GM12873 (cell line): Measurements from ENCODE around the gene ATG3.

Experiments
- TF ChIP-seq, protein P1 (sequence below): IDR thresholded peaks from 2 replicates; pipeline ENCODE4 v1.5.1; 2012; ENCODE audit warnings: low read depth, mild to moderate bottlenecking, moderate library complexity, low read length, control low read depth; ENCODE audit not compliant: insufficient read depth; ENCODE audit errors: missing control alignments

The ATG3 gene

DNA sequence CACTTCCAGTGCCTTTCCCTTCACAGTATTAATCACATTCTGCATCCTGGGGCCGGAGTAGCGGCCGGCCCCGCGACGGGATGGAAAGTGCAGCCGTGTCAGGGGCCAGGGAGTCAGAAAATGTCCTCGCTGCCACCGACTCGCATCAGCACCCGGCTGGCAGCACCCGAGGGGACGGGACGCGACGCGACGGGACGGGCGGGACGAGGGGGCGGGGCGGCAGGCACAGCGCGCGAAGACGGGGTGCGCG lies 353 bp downstream of the ATG3 start:
- TF ChIP-seq, protein P1, sequence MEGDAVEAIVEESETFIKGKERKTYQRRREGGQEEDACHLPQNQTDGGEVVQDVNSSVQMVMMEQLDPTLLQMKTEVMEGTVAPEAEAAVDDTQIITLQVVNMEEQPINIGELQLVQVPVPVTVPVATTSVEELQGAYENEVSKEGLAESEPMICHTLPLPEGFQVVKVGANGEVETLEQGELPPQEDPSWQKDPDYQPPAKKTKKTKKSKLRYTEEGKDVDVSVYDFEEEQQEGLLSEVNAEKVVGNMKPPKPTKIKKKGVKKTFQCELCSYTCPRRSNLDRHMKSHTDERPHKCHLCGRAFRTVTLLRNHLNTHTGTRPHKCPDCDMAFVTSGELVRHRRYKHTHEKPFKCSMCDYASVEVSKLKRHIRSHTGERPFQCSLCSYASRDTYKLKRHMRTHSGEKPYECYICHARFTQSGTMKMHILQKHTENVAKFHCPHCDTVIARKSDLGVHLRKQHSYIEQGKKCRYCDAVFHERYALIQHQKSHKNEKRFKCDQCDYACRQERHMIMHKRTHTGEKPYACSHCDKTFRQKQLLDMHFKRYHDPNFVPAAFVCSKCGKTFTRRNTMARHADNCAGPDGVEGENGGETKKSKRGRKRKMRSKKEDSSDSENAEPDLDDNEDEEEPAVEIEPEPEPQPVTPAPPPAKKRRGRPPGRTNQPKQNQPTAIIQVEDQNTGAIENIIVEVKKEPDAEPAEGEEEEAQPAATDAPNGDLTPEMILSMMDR = no peak

GRCh38 chr3:112560721-112561483 lies 860 bp downstream of the ATG3 start:
- TF ChIP-seq, protein P1 = no peak

- TF ChIP-seq, protein P1 = no peak
Measured at GRCh38 chr3:112560307-112560706, 1.5 kb downstream of the ATG3 start.

- TF ChIP-seq, protein P1 = no peak
Measured at GRCh38 chr3:112557976-112558375, 3.8 kb downstream of the ATG3 start.

- TF ChIP-seq, protein P1 = no peak
Measured at GRCh38 chr3:112555535-112556170, 6.1 kb downstream of the ATG3 start.

DNA sequence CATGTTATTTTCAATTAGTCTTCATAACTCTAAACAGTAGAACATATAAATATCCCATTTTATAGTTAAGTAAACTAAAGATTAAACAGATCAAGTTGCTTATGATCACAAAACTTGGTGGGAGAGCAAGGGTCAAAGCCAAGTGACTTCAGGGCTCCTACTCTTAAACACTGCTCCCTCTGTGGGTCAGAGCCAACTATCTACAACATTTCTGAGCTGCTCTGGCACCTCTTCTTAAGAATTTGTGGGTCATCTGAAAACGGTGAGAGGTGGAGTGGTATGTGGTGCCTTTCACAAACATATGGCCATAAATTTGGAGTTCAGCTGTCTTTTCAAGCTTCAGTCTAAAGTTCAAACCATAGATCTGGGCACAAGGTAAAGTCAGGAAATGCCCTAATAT lies 10.9 kb downstream of the ATG3 start:
- TF ChIP-seq, protein P1 = no peak

GRCh38 chr3:112546216-112546759 lies 15.5 kb downstream of the ATG3 start:
- TF ChIP-seq, protein P1 = no peak
